Cardiac fibroblast (primary cell): ENCODE measurements around the gene ARHGAP23.
A peak's percentile ranks its signal among the peaks of the same experiment; 100 is the strongest.

Experiments
- DNase-seq, 2 donors: peaks; one replicate each; pipeline versions ENCODE4 v3.0.0 to v3.0.0-alpha.2; 2010; ENCODE audit warnings: low read depth in 2 of 2
- H3K4me3 ChIP-seq, 2 donors: replicated peaks in 1 of 2; 1 replicate in 1 of 2; 2 replicates in 1 of 2; pipeline ENCODE4 v1.5.1; 2011; ENCODE audit warnings: low read depth in 2 of 2, low read length in 2 of 2, mild to moderate bottlenecking in 2 of 2, moderate library complexity in 1 of 2
- CTCF ChIP-seq: IDR thresholded peaks from one replicate; pipeline ENCODE4 v1.5.1; 2011; ENCODE audit warnings: low read depth, mild to moderate bottlenecking, low read length, inconsistent platforms

Gene ARHGAP23

GRCh38 chr17:38417210-38417951 is 10.9 kb upstream of the ARHGAP23 start:
- H3K4me3 ChIP-seq = no peak overlapping the region
- no peak for TF ChIP-seq CTCF
- no peak for DNase-seq

- no peak for DNase-seq
- no peak for TF ChIP-seq CTCF
These were observed 10.1 kb upstream of the ARHGAP23 start for GRCh38 chr17:38418062-38418692.

GRCh38 chr17:38418693-38419507 is 9.4 kb upstream of the ARHGAP23 start:
- DNase-seq = no peak
- TF ChIP-seq CTCF = no peak
- H3K4me3 ChIP-seq = peak overlapping the region in 1 of 2 donors; percentile 13

More at GRCh38 chr17:38418062-38418692, 10.1 kb upstream of the ARHGAP23 start:
- H3K4me3 ChIP-seq = no peak overlapping the region

GRCh38 chr17:38419508-38419981 is 8.7 kb upstream of the ARHGAP23 start:
- no peak for DNase-seq
- H3K4me3 ChIP-seq = no peak overlapping the region
- TF ChIP-seq CTCF = no peak

GRCh38 chr17:38420518-38420917 is 7.7 kb upstream of the ARHGAP23 start:
- no peak for TF ChIP-seq CTCF
- H3K4me3 ChIP-seq = no peak overlapping the region
- no peak for DNase-seq

- TF ChIP-seq CTCF = no peak
- H3K4me3 ChIP-seq = no peak overlapping the region
- peak; percentile 66 to 79 for DNase-seq
These were observed 7.0 kb upstream of the ARHGAP23 start for GRCh38 chr17:38421171-38421841.
